ENCODE data around the gene TRAPPC8. TPM values are rescaled to one million over a fixed set of nuclear protein-coding genes. Genes with fewer than 3 reads are reported as not detected.
A peak's percentile ranks its signal among the peaks of the same experiment; 100 is the strongest.
"Not testable (repeated sequence)": the region's sequence is repeated elsewhere in the genome, so short reads cannot be mapped to it uniquely, and the experiment has no call there.

The TRAPPC8 gene
- polyA plus RNA-seq, 2 of the 4 experiments (the other 2 are of a cell fraction), result 12.2 to 41.8 TPM

- H3K4me3 ChIP-seq; POLR2A ChIA-PET; DNase-seq (ENCODE audit: low read depth in 1 of 2, low spot score in 1 of 2); H3K9me3 ChIP-seq; H3K4me1 ChIP-seq; H3K4me2 ChIP-seq; ATAC-seq; FAIRE-seq; H3K27ac ChIP-seq: not testable (repeated sequence)
- CTCF ChIA-PET, result interaction anchor here (0.9 kb wide), 1 partner anchor 193 kb away, joined by 3 read pairs; no protein-coding TSS in a partner anchor
- peak; percentile 54 for TF ChIP-seq ZC3H11A (IDR thresholded peaks at IDR 0.05)
- 99% methylated on average over 8 of the region's 8 CpGs for WGBS (ENCODE audit: missing lambda C conversion rate)
Measured at GRCh38 chr18:31934773-31935172, 8.2 kb downstream of the TRAPPC8 start.

- ChIA-PET POLR2A (no interaction called here), CTCF (interaction anchor here (1.1 kb wide), 1 partner anchor 11 kb away, joined by 3 read pairs; the partner anchor contains the start of gene TRAPPC8)
- FAIRE-seq (no peak), DNase-seq (ENCODE audit: low read depth in 1 of 2, low spot score in 1 of 2) (no peak), ATAC-seq (no peak)
- Histone ChIP-seq H3K4me2 (no peak overlapping the region), H3K9me3 (no peaks in the 10 kb centered on the region), H3K4me3 (no peak overlapping the region), H3K27ac (no peak overlapping the region), H3K4me1 (no peaks in the 10 kb centered on the region)
- WGBS (ENCODE audit: missing lambda C conversion rate), result 80% methylated on average over 6 of the region's 6 CpGs
- TF ChIP-seq ESRRA (IDR thresholded peaks at IDR 0.05; ENCODE audit: borderline replicate concordance, low read length) (no peak), ZC3H11A (IDR thresholded peaks at IDR 0.05) (no peak), EHF (CRISPR knock-in tag; IDR thresholded peaks at IDR 0.05) (no peak), MAFK (IDR thresholded peaks at IDR 0.05; ENCODE audit: partially characterized antibody) (no peak), CTCF (IDR thresholded peaks at IDR 0.05) (no peak), KDM5A (IDR thresholded peaks at IDR 0.05) (no peak), NPAS2 (CRISPR knock-in tag; IDR thresholded peaks at IDR 0.05; ENCODE audit: borderline replicate concordance) (no peak), NR3C1 (IDR thresholded peaks at IDR 0.05) (no peak), EHMT2 (IDR thresholded peaks at IDR 0.05; ENCODE audit: low read depth) (no peak), FOXS1 (CRISPR knock-in tag; IDR thresholded peaks at IDR 0.05) (no peak), MAZ (IDR thresholded peaks at IDR 0.05; ENCODE audit: borderline replicate concordance, low read depth, low read length) (no peak)
Measured at GRCh38 chr18:31931886-31932240, 11.1 kb downstream of the TRAPPC8 start.

GRCh38 chr18:31931163-31931885, 11.6 kb downstream of the TRAPPC8 start:
- DNase-seq (ENCODE audit: low read depth in 1 of 2, low spot score in 1 of 2), result no peak
- no peak overlapping the region for H3K4me2 ChIP-seq
- POLR2A ChIA-PET, result no interaction called here
- WGBS (ENCODE audit: missing lambda C conversion rate), result 84% methylated on average over 6 of the region's 6 CpGs
- ATAC-seq, result no peak
- CTCF ChIA-PET, result interaction anchor here (1.1 kb wide), 1 partner anchor 12 kb away, joined by 3 read pairs; the partner anchor contains the start of gene TRAPPC8
- no peak overlapping the region for H3K4me3 ChIP-seq
- no peak for FAIRE-seq
- H3K9me3 ChIP-seq, result no peaks in the 10 kb centered on the region
- no peaks in the 10 kb centered on the region for H3K4me1 ChIP-seq
- TF ChIP-seq PBX3 (IDR thresholded peaks at IDR 0.05), result no peak
- TF ChIP-seq RNF2 (IDR thresholded peaks at IDR 0.05; ENCODE audit: borderline replicate concordance, low read depth), result no peak
- no peak for TF ChIP-seq MAZ (IDR thresholded peaks at IDR 0.05; ENCODE audit: borderline replicate concordance, low read depth, low read length)
- no peak overlapping the region for H3K27ac ChIP-seq

GRCh38 chr18:31929273-31929672, 13.7 kb downstream of the TRAPPC8 start:
- ATAC-seq (no peak), DNase-seq (ENCODE audit: low read depth in 1 of 2, low spot score in 1 of 2) (no peak), FAIRE-seq (no peak)
- ChIA-PET CTCF (interaction anchor here (0.6 kb wide), 1 partner anchor 14 kb away, joined by 3 read pairs; no protein-coding TSS in a partner anchor), POLR2A (no interaction called here)
- no peak overlapping the region for H3K4me2 ChIP-seq
- H3K4me3 ChIP-seq, result no peak overlapping the region
- no peak for TF ChIP-seq CTCF (IDR thresholded peaks at IDR 0.05)
- no peak for TF ChIP-seq CEBPB (IDR thresholded peaks at IDR 0.05)
- TF ChIP-seq ZC3H11A (IDR thresholded peaks at IDR 0.05), result no peak
- no peak for TF ChIP-seq REST (IDR thresholded peaks at IDR 0.05)
- TF ChIP-seq HOXB5 (CRISPR knock-in tag; IDR thresholded peaks at IDR 0.05), result no peak
- TF ChIP-seq RAD21 (conservative IDR thresholded peaks at IDR 0.05 in 1 of 2, IDR thresholded peaks at IDR 0.05 in 1 of 2), result no peak
- TF ChIP-seq CBX2 (IDR thresholded peaks at IDR 0.05; ENCODE audit: borderline replicate concordance, low read depth), result no peak
- no peaks in the 10 kb centered on the region for H3K4me1 ChIP-seq
- no peaks in the 10 kb centered on the region for H3K9me3 ChIP-seq
- H3K27ac ChIP-seq, result no peak overlapping the region

All from A549 (cell line).